NCI-H748 (cell line): ENCODE results near the gene DSTN.
A peak's percentile ranks its signal among the peaks of the same experiment; 100 is the strongest.
"Not testable (repeated sequence)": the region's sequence is repeated elsewhere in the genome, so short reads cannot be mapped to it uniquely, and the experiment has no call there.

ENCODE experiments used
- DNase-seq: peaks from one replicate; lab custom pipeline; 2025; ENCODE audit not compliant: unreplicated experiment; lab: John Stamatoyannopoulos, UW

DSTN gene

GRCh38 chr20:17648791-17649730 lies 79.2 kb downstream of the DSTN start:
- peak; percentile 65 for DNase-seq

- no peak for DNase-seq
Measured at GRCh38 chr20:17650301-17651128, 80.6 kb downstream of the DSTN start.

GRCh38 chr20:17651129-17651759 lies 81.4 kb downstream of the DSTN start:
- DNase-seq = no peak

- DNase-seq = no peak
Measured at GRCh38 chr20:17651760-17652388, 82.0 kb downstream of the DSTN start.

DNA sequence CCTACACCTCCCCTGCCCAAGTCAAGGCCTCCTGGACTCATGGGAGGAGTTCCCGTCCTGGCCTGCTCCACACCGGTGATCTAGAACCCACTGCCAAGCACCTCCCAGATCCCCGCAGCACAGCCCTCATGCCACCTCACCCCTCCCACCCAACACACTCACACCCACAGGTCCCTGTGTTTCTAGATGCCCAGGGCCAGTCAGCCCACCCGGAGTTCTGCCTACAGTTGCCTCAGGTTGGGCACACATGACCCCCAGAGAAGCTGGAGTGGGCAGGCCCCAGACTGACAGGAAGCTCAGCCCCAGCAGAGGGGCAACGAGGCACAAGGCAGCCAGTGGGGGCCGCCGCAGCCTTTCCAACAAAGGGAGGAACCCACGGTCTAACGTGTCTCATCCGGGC lies 82.5 kb downstream of the DSTN start:
- DNase-seq = no peak

DNA sequence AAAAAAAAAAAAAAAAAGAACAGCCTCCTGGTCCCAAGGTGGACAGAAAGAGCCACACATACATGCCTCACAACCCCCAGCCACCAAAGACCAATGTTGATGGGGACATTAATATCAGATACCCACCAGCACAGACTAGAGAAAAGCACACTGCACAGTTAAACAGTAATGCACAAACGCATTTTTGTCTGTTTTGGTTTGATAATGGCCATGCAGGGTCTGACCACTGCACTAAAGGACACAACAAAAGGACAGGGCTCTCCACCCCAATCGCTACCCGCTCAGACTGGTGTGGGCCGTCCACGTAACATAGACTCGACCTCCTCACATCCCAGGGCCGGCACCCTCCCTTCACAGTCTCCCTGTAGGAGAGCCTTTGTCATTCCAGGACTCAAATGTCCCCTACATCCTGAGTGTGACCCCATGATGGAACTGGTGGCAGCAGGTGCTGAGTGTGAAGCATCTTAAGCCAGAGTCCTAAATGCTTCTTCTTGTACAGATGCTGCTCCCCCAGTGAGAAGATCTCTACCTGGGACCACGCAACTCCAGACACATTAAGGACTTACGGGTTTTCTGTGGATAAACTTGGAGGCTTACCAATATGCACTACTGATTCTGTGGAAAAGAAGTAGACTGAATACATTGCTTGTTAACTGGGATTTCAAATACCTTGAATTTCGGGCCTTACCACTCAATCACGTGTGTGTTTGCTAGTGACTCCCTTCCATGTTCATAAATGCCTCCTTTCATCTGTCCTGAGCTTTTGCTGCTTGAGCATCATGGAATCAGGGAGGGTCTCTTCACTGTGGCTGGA lies 84.2 kb downstream of the DSTN start:
- no peak for DNase-seq

DNA sequence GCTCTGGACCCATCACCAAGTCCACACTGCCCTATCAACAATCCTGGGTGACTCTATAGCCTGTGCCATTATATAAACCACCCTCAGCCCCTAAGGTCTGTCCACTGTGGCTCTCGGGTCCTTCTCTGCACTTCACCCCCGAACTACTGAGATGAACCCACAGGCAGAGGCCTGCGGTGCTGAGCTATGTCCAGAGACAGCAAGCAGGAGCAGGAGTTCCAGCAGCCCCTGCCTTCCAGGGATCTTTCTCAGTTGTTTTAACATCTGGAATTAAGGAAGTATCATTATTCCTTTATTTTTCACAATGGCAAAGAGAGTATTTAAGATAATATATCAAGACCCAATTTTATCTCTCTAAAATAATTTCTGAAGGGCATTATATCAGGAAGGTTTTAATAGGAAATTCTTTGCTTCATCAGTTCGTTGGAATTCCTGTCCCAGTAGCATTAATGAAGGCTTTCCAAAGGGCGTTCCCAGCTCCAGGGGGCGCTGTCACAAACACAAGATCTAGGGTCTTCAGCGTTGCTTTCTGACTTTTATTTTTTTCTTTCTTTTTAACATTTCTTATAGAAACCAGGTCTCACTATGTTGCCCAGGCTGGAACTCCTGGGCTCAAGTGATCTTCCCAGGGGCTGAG lies 84.9 kb downstream of the DSTN start:
- peak; percentile 28 for DNase-seq

DNA sequence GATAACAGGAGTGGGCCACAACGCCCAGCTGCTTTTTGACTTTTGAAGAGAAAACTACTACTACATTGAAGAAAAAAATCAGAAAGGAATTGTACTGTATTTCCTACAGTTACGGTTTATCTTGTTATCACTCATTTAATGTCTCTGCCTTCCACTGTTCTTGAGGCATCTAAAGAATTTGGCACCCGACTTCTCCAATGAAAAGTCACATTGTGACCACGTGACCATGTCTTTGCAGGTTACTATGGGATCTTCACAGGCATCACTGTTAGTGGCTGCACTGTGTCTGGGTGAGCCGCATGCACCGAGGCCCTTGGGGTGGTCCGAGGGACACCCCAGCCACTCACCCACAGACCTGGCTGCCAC lies 85.4 kb downstream of the DSTN start:
- DNase-seq = no peak

- no peak for DNase-seq
Measured at GRCh38 chr20:17655865-17656479, 86.1 kb downstream of the DSTN start.

GRCh38 chr20:17657079-17657825 lies 87.4 kb downstream of the DSTN start:
- no peak for DNase-seq

DNA sequence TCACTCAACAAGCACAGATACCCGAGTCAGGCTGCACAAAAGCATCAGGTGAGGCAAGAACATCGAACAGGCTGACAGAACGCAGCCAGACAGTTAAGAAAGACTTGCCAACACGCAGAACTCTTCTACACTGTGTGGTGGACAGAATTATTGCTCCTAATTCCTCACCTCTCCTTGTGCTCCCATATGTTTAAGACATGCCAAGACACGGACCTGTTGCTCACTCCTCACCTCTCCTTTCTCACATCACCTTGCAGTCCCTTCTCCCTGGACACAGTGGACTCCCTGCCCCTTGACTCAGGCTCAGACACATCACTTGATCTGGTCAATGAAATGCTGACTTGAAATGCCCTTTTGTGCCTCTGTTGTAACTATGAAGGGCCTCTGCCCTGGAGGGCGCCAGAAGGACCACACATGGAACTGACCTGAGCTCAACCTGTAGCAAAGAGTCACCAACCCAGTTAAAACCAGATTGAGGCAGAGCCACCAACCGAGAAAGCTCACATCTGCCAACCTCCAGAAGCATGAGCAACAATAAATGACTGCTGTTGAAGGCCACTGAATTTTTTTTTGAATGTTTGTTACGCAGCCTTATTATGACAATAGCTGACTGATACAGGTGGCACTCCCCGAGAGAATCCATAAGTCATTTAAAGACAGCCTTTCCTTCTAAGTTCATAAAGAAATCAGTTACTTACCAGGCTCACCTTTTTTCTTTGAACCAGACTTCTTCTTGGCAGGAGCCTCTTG lies 88.2 kb downstream of the DSTN start:
- no peak for DNase-seq

DNA sequence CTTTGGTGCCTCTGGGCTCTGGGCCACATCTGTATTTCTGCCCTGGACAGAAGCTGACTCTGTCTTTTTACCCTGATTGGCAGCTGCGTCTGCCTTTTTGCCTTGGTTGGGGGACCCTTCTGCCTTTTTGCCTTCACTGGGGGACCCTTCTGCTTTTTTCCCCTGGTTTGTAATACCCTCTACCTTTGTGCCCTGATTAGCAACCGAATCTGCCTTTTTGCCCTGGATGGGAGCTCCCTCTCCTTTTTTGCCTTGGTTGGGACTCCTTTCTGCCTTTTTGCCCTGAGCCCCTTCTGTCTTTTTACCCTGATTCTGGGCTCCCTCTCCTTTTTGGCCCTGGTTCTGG lies 88.7 kb downstream of the DSTN start:
- no peak for DNase-seq

DNA sequence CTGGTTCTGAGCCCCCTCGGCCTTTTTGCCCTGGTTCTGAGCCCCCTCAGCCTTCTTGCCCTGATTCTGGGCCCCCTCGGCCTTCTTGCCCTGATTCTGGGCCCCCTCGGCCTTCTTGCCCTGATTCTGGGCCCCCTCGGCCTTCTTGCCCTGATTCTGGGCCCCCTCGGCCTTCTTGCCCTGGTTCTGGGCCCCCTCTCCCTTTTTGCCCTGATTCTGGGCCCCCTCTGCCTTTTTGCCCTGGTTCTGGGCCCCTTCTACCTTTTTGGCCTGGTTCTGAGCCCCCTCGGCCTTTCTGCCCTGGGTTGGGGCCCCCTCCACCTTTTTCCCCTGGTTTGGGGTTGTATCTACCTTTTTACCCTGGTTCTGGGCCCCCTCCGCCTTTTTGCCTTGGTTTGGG lies 89.5 kb downstream of the DSTN start:
- not testable (repeated sequence) for DNase-seq
